ENCODE measurements around the gene RPS3A.

DNA sequence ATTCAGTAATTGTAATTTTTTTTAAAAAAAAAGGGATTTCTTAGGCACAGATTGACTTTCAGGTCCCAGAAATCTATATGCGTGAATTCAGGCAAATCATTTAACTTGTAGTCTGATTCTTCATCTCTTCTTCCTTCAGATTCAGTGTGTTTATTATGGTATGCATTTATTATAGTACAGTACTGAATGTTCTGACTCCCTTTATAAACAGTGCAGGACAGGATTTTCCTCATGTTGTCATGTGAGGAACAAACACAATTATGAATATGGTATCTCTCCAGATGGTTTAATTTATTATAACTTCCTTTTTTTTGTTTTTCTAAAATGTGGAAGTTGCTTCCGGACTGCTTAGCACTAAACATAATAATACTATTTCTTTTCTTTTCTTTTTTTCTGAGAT, 54.2 kb downstream of the RPS3A start:
- TF ChIP-seq TAF1 (IDR thresholded peaks at IDR 0.05; ENCODE audit: low read depth, low read length) (no peak), POLR2A (IDR thresholded peaks at IDR 0.05; ENCODE audit: low read depth, low read length) (no peak), POLR2AphosphoS5 (IDR thresholded peaks at IDR 0.05; ENCODE audit: low read depth, low read length) (no peak)

Measured in GM12891 (cell line).